PFSK-1 (cell line): ENCODE data around the gene GLI2.

Experiments
- FOXP2 ChIP-seq: optimal IDR thresholded peaks from 2 replicates; pipeline ENCODE3; 2011; ENCODE audit warnings: borderline replicate concordance, control low read depth, inconsistent platforms; ENCODE audit not compliant: insufficient read depth; ENCODE audit errors: extremely low read length, extremely low read depth
- POLR2AphosphoS5 ChIP-seq: IDR thresholded peaks from 2 replicates; pipeline ENCODE4 v1.6.1; 2012; ENCODE audit warnings: low read depth, mild to moderate bottlenecking, control low read depth, low read length, moderate library complexity
- REST ChIP-seq, 2 experiments: IDR thresholded peaks; 2 replicates each; pipeline versions ENCODE4 v1.6.1 to v1.8.0; 2011 to 2012; ENCODE audit warnings: low read depth in 2 of 2, low read length in 2 of 2, control low read depth in 1 of 2, inconsistent platforms in 1 of 2, mild to moderate bottlenecking in 1 of 2, moderate library complexity in 1 of 2; ENCODE audit not compliant: insufficient read depth in 1 of 2
- SIN3A ChIP-seq: IDR thresholded peaks from 2 replicates; pipeline ENCODE4 v1.6.1; 2012; ENCODE audit warnings: mild to moderate bottlenecking, low read length, moderate library complexity, borderline replicate concordance; ENCODE audit not compliant: insufficient read depth
- TAF1 ChIP-seq: IDR thresholded peaks from 2 replicates; pipeline ENCODE4 v1.6.1; 2012; ENCODE audit warnings: low read length, control low read depth, borderline replicate concordance; ENCODE audit not compliant: insufficient read depth

GRCh38 chr2:120769787-120770120, 34.1 kb downstream of the GLI2 start:
- TF ChIP-seq SIN3A = no peak
- no peak for TF ChIP-seq TAF1
- no peak for TF ChIP-seq REST (IDR thresholded peaks at IDR 0.05; ENCODE audit: insufficient read depth in 1 of 2, low read depth in 2 of 2, low read length in 2 of 2)
- no peak for TF ChIP-seq POLR2AphosphoS5
- TF ChIP-seq FOXP2 = no peak
